GM18868 (cell line): ENCODE results near the gene BCL6.

ENCODE experiments used
- ATAC-seq: cut with Tn5 transposase; IDR thresholded peaks from one replicate; pipeline ENCODE4 v1.9.1; 2021; ENCODE audit warnings: mild to moderate bottlenecking, moderate library complexity; ENCODE audit not compliant: unreplicated experiment

The BCL6 gene

GRCh38 chr3:187720337-187720670 lies 25.0 kb downstream of the BCL6 start:
- no peak for ATAC-seq

DNA sequence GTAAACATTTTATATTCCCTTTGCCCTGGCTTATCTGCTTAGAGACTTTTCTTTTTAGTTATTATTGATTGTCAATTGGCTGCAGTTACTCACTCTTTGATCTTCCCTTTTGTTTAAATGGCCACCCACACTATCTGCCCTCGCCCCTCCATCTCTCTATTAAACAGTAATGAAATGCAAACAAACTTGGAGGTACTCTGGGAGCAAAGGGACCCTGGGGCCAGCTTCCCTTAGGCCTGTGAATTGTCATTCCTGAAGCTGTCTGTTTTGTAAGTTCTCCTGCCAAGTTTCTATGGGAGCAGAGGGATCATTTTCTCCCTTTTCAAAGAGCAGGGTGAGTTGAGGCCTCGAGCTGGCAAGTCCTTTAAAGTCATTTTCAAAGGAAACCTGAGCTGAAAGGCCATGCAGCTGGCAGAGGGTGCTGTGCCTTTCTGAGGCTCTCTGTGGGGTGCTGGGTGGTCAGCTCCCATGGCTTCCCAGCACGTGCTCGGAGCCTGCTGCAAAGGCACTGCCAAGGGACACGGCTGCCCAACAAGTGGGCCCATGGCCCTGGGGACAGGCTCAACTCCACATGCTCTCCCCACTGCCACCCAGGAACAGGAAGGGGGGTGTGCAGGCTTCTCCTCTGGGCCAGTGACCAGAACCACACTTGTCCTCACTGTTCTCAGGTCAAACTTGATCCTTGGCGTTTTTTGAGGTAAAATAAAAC lies 25.5 kb downstream of the BCL6 start:
- ATAC-seq: no peak

GRCh38 chr3:187718802-187719201 lies 26.5 kb downstream of the BCL6 start:
- ATAC-seq: no peak

DNA sequence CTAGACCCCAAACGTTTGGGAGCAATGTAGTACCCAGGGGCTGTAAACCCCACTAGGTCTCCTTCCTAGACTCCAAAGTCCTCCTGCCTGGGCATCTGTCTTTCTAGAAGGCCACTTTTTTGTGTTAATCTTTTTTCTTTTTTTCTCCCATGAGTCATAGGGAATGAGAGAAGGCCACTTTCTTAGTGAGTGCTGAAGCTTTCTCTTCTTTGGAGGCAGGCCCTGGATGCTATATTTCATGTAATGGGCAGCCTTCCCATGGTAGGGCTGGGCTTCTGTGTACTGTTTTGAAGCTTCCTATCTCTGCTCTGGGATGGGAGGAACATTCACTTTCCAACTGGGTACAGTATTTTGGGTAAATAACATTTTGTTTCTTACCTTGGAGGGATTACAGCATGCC lies 27.7 kb downstream of the BCL6 start:
- no peak for ATAC-seq

- peak; percentile 89 for ATAC-seq
These were observed 30.8 kb downstream of the BCL6 start for GRCh38 chr3:187714404-187714979.

DNA sequence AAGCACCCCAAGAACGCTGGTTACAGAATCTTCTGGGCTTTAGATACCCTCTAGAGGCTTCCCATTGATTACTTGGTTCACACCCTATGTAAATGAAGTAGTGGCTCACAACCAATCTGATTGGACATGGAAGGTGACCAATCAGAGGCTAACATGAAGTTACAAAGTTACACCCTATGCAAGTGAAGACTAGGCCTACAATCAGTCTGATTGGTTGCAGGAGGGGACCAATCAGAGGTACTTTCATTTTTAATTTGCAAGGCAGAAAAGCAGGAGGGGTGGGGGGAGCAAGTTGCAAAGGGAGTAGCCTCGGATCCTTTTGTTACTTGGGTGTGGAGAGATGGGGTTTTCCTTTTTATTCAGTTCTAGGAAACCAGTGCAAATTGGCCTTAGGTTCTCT lies 31.8 kb downstream of the BCL6 start:
- ATAC-seq: no peak

GRCh38 chr3:187709155-187709554 lies 36.1 kb downstream of the BCL6 start:
- ATAC-seq: no peak

DNA sequence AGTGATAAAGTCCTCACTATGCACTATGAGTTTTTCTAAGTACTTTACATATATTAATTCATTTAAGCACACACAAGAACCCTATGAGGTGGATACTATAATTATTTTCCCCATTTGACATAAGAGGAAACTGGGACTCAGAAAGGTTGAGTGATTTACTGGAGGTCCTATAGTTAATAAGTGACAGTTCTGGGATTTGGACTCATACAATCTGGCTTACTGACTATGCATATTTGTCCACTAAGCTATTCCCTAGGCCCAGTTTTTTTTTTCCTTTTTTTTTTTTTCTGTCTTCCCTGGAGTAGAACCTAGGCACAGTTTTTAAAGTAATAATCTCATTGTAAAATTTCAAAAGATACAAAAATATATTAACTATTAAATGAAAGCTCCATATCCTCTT lies 36.6 kb downstream of the BCL6 start:
- ATAC-seq: no peak

GRCh38 chr3:187706971-187707370 lies 38.3 kb downstream of the BCL6 start:
- no peak for ATAC-seq

- no peak for ATAC-seq
These were observed 40.1 kb downstream of the BCL6 start for GRCh38 chr3:187705164-187705563.

GRCh38 chr3:187702507-187703033 lies 42.7 kb downstream of the BCL6 start, which contains the start of gene RTP2:
Gene RTP2 (minus strand): TSS chr3:187702557. CDS start chr3:187702128, 429 bp downstream.
- ATAC-seq: no peak

- ATAC-seq: no peak
These were observed 45.0 kb downstream of the BCL6 start for GRCh38 chr3:187700249-187700648.

DNA sequence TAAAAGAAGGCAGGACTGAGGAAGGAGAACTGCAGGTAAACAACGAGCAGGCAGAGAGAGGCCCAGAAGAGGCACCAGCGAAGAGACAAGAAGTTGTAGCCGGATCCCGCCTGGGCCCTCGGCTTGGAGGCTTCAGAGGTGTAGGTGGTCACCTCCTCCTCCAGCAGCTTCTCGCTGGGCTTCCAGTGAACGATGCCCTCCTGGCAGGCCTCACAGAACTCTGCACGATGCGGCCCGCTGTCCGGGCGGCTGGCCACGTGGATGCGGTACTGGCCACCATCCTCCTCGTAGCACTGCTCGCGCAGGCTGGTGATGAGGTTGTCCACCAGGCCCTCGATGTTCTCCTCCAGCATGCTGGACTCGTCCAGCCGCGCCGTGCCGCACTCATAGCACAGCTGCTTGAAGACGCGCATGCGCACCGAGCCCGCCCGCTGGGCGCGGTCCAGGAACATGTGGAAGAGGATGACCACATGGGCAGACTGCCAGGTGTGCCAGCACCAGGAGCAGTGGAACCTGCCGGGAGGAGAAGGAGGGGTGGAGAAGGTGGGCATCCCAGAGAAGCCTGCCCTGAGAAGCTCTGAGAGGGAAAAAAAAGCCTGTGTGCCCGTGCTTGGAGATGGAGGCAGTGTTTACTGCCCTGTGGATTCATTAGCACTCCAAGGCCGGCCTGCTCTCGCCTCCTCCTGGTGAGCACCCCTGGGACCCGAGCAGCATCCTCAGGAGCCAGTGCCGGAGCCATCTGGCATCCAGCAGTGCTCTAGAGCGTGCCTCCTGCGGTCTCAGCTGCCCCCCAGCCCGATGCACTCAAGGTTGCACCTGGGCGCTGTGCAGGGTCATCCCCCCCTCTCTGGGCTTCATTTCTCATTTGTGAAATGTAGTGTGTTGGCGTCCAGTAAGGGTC lies 46.5 kb downstream of the BCL6 start:
- ATAC-seq: no peak

DNA sequence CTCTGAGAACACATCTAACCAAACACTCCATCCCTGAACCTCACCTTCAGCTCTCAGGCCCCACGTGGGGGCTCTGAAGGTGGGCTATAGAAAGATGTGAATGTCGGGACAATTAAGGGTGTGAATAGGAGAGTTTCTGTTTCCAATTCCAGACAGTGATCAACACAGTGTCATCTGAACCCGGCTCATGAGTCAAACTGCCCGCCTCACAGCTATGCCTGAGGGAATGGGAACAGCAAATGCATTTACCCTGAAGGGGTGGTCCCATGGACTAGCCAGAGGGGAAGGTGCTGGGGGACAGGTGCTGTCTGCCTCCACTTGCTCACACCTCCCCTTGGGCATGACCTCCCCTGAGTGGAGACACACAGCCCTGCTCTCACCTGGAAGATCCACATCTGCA lies 49.2 kb downstream of the BCL6 start:
- ATAC-seq: no peak

DNA sequence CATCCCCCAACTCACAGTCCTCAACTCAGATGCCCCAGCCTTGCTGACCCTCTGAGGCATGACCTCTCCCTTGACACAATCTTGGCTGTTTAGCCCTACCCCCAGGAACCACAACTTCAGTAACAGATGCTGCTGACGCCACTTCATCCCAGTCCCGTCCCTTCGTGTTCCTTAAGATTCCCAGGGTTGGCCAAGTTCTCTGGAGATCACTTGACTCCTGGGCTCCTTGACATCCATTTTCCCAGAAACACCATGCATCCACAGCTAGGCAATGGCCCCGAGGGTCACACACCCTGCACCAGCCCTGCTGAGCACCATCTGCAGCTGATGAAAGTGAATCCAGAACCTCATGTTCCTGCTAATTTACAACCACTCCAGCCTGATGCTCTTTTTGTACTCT lies 49.8 kb downstream of the BCL6 start:
- no peak for ATAC-seq

GRCh38 chr3:187694801-187695200 lies 50.5 kb downstream of the BCL6 start:
- ATAC-seq: no peak

GRCh38 chr3:187693431-187693830 lies 51.8 kb downstream of the BCL6 start:
- no peak for ATAC-seq

- no peak for ATAC-seq
These were observed 55.3 kb downstream of the BCL6 start for GRCh38 chr3:187689984-187690383.

GRCh38 chr3:187686621-187687273 lies 58.5 kb downstream of the BCL6 start:
- ATAC-seq: no peak

- ATAC-seq: no peak
These were observed 59.3 kb downstream of the BCL6 start for GRCh38 chr3:187685948-187686347.

DNA sequence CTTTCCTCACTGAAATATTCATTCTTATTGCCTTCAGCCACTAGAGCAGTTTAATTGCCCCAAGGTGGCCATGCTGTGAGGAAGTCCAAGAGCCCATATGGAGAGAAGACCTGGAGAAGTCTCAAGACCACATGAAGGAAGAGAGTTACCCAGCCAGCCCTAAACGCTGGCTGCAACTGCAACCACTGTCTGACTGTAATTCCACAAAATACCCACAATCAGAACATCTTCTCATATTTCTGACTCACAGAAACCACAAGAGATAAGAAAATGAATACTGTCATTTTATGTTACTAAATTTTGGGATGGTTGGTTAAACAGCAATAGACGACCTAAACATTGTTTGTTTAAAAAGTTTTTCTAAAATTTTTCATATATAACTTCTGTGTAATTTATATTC lies 60.4 kb downstream of the BCL6 start:
- ATAC-seq: no peak
